HG03571 (cell line): Measurements from ENCODE around the gene RASL12.
"Not testable (repeated sequence)": the region's sequence is repeated elsewhere in the genome, so short reads cannot be mapped to it uniquely, and the experiment has no call there.

Experiments used
- ATAC-seq: cut with Tn5 transposase; IDR thresholded peaks from one replicate; pipeline ENCODE4 v1.9.1; 2021; ENCODE audit not compliant: unreplicated experiment

The RASL12 gene

DNA sequence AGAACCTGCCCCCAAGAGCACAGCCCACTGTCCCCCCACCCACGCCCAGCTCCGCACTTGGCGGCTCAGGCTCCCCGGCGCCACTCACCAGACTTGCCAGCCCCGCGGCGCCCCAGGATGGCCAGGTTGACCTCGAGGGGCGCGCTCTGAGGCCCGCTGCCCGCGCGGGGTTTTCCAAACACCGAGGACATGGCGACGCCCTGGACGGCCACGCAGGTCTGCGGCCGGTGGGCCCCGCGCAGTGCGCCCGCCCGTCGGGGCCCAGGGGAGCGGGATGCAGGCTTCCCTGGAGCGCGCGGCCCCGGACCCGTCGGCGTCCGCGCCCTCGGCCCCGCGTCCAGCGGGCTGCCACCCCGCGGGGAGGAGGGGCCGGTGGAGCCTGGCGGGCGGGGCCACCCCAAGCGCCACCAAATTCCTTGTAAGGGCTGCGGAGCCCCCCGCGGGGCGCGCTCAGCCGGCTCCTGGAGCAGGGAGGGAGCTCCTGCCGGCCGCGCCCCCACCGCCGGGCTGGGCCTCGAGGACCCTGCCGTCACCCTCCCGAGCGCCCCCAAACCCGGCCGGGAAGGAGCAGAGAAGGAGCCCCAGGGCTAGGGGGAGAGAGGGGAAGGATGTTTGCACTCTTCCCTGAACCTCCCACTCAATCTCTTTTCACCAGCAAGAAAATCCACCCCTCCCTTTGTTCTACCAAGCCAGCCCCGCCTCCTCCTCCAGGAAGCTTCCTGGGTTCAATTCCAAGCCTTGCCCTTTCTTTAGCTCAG lies at the start of gene RASL12:
Gene RASL12 (minus strand): TSS at position 347 of the 758 bp plus-strand sequence. CDS start 156 bp downstream, at position 191.
- no peak for ATAC-seq

GRCh38 chr15:65115542-65115941 lies 47.8 kb upstream of the RASL12 start:
- no peak for ATAC-seq

- ATAC-seq = no peak
Observed at GRCh38 chr15:65115086-65115485, 47.3 kb upstream of the RASL12 start, which contains the start of gene UBAP1L. Gene UBAP1L (minus strand): TSS chr15:65115200. CDS start chr15:65106215, 8,985 bp downstream.

DNA sequence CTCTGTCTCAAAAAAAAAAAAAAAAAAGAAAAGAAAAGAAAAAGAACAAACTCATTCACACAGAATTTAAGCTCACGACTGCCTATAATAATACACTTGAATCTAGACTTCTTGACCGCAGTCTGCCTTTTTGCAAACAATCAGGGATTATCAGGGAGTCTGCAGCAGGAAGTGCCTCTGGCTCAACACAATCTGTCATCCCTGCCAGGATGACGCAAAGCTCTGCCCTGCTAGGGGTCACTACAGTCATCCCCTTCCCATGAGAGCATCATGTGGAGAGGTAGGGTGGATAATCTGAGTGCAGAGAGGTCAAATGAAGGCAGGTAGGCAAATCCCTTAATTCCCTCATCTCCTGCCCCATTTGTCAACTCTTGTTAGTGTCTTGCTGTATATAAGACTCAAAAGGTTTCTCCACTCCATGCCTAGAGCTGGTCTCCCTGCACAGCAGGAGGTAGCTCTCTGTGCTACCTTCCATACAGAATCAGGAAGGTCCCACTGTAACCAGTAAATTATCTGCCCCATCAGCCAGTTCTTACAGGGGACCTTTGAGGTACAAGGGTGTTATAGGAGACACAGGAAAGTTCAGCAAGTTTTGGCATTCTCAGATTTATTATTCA lies 43.0 kb upstream of the RASL12 start:
- no peak for ATAC-seq

DNA sequence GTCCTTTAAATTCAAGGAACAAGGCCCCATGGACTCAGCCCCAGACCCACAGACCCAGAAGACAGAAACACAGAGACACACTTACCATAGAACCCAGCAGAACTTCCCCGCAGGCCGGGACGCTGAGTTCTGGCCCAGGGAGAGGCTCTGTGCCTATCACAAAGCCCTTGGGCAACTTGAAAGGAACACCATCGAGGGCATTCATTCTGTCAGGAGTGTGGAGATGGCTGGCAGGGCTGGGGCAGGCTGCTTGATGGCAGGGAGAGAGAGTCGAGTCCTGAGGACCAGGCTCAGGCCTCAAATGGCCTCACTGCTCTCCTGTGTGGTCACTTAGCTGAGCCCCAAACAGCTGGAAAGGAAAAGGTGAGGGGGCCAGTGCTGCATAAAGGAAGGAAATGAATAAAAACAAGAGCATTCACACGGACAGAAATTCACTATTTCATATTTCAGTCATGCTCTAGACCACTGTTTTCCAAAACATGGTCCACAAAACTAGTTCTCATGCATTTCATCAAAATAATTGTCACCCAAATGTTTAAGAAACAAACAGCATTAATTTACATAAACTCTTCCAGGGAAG lies 38.3 kb upstream of the RASL12 start:
- no peak for ATAC-seq

GRCh38 chr15:65105038-65105437 lies 37.2 kb upstream of the RASL12 start:
- no peak for ATAC-seq

GRCh38 chr15:65102912-65103311 lies 35.1 kb upstream of the RASL12 start:
- no peak for ATAC-seq

DNA sequence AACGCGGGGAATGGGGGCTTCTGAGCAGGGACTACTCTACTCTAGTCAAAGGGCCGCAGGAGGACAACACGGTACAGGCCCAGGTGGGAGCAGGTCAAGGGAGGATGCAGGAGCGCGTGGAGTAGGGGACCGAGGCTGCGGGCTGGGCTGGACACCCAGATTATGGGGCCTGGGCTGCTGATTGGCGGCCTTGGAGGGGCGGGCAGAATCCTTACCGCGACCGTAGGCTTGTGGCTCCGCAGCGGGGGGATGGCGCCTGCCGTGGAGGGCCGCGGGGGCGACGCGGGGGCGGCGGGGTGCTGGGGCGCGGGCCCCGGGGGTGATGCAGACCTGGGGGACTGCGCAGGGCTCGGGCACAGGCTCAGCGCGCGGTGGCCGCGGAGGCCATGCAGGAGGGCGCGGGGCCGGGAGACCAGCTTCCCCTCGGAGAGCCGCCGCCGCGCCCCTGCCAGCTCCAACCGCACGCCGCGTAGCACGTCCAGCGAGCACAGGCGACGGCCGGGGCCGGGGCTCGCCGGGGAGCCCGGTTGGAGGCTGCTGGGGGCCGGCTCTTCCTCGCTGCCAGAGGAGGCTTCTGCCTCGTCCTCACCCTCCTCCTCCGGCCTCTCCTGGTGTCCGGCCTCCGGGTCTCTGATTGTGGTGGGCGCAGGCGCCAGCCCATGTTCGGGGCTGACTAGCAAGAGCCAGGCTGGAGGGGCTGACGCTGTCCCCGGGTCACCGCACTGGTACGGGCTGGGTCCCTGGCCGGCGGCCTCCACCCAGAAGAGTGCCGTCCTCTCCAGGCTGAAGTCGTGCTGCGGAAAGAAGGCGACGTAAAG lies 34.3 kb upstream of the RASL12 start:
- ATAC-seq = no peak

DNA sequence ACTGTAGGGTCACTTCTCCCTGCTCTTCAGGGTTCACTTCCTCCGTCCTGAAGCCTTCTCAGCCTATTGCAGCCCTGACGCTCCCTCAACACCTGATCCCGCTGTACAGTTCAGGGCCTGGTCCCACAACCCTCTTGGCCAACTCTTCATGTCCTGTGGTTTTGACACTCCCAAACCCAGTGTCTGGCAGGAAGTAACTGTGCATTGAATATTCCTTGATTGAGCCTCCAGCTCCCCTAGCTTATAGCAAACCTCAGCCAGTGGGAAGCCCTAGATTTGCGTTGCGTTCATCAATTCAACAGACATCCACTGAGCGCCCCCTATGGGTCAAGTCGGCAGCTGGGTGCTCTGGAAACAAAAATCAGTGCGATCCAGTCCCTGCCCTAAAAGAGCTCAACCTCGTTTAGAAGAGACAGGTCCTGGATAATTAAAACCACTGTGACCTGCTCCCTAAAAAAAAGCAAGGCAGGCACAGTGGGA lies 33.7 kb upstream of the RASL12 start:
- ATAC-seq = no peak

DNA sequence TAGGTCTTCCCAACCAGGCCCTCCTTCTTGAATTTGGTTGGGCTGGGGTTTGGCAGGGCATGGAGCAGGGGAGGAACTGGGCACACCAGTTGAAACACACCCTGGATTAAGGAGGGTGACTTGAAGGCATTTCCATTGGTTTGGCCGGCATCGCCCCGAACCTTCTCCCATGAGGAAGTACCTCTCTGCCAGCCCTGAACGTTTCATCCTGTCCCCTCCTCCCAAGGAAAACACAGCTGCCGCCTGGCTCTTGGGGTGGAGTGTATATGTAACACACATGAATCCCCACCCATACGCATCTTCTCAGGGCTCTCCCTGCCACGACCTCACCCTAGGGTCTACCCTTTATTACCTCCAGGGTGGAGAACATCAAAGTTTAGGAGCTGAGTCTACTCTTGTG lies 32.7 kb upstream of the RASL12 start:
- no peak for ATAC-seq

GRCh38 chr15:65099801-65100200 lies 32.0 kb upstream of the RASL12 start:
- not testable (repeated sequence) for ATAC-seq

DNA sequence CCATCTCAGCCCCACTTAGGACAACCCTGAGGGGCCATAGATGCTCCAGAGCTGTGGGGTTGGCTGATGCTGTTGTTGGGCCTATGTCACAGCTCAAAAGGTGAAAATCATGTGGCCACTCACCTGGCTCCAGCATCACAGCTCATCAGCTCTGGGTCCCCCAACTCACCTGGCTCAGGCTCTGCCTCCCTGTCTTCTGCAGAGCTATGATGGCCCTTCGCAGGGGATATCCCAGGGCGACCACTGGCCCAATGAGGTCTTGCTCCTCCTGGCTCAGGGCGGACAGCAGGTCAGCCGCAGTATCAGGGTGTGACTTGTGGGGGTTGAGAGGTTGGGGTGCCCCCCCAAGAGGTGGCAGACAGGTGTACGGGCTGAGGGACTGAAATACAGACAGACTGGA lies 31.5 kb upstream of the RASL12 start:
- ATAC-seq = no peak

GRCh38 chr15:65097651-65098263 lies 30.0 kb upstream of the RASL12 start:
- no peak for ATAC-seq

DNA sequence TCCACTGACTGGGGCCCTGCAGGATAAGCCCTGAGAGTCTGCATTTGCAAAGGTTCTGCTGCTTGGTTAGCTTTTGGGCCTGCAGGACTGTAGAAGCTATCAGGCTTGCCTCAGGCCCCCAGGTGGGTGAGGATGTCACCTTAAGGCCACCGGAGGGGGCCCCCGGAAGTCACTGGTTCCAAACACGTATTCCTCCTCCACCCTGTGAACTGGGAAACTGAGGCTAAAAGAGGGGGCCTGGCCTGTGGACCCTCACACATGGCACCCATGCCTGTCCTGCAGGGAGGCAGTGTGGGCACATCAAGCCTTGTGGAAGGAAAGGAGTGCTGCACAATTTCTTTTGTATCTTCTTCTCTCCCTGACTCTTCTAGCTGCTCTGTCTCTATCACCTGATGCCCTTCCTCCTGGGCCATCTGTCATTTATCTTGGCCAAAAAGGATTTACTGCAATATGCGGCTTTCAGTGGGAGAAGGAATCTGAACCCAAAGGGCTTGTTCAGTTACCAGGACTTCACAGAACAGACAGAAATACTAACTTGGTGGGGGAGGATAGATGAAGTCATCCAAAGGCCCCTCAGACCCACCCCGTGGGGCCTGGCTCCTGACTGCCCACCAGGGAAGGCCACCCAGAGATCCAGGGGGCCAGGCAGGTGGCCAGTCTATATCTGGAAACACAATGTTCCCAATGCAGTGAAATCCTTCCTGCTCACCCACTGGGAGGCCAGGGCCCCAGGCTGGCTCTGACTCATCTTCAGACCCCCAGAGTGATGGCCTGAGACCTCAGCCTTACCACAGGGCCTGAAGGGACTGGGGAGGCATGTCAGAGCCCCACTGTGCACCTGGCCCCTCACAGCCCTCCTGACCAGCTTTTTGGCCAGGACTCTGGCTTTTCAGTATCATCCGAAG lies 28.9 kb upstream of the RASL12 start:
- ATAC-seq = no peak

DNA sequence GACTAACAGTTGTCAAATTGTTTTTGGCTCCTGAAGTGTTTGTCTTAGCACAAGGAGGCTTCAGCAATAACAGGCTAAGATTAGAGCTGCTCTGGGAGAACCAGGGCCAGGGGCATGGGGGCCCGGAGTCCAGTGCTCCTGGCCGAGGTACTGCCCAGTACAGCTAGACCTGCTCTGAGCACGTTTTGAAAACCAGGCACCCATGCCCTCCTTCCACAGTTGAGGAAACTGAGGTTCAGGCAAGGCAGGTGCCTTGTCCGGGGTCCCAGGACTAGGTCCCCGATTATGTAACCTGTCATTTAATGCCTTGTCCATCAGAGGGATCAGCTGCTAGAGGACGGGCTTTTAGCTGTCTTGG lies 27.9 kb upstream of the RASL12 start:
- ATAC-seq = no peak

GRCh38 chr15:65095011-65095746 lies 27.4 kb upstream of the RASL12 start:
- ATAC-seq = no peak

DNA sequence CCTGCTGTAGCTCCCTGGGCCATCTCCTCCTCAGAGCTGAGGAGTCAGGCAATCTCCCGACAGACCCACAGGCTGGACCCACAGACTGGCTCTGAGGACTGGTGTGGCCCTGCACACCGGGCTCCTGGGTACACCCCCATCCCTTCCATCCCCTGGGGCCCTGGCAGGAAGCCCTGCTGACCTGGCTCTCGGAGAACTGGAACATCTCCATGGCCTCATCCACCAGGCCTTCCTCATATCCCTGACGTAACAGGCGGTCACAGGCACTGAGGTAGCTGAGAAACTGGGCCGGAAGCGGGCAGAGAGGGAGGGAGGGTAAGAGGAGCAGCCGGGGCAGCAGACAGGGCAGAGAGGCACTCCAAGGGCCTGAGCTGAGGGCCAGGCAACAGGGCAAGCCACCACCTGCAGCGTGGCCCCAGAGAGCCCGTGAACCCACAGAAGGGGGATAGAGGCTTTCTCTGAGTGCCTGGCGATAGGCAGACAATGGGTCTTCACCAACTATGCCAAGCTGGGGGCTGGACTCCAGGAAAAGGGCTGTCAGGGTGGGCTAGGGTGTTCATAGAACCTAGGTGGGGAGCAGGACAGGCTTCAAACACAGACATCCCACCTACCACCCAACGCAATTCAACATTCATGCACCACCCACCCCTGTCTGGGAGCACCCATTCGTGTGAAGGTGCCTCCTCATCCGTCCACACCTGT lies 26.7 kb upstream of the RASL12 start:
- no peak for ATAC-seq

- not testable (repeated sequence) for ATAC-seq
Observed at GRCh38 chr15:65093793-65094170, 26.0 kb upstream of the RASL12 start.
